Tibial nerve (tissue), 4 donors: ENCODE data around the gene MTA2.

Experiments used
- CTCF ChIP-seq, 5 experiments: fragments of 200-600 bp in 3 of 5; fragments of 450-650 bp in 2 of 5; sonication (generic) in 3 of 5; IDR thresholded peaks; one replicate each; pipeline ENCODE4 v1.5.1; 2016 to 2019; ENCODE audit warnings: antibody characterized with exemption in 5 of 5, mild to moderate bottlenecking in 3 of 5, moderate library complexity in 2 of 5
- EP300 ChIP-seq, 2 donors: sonication (generic); formaldehyde crosslinking; IDR thresholded peaks; one replicate each; pipeline ENCODE4 v1.6.1; 2017; ENCODE audit warnings: antibody characterized with exemption in 2 of 2, mild to moderate bottlenecking in 1 of 2

DNA sequence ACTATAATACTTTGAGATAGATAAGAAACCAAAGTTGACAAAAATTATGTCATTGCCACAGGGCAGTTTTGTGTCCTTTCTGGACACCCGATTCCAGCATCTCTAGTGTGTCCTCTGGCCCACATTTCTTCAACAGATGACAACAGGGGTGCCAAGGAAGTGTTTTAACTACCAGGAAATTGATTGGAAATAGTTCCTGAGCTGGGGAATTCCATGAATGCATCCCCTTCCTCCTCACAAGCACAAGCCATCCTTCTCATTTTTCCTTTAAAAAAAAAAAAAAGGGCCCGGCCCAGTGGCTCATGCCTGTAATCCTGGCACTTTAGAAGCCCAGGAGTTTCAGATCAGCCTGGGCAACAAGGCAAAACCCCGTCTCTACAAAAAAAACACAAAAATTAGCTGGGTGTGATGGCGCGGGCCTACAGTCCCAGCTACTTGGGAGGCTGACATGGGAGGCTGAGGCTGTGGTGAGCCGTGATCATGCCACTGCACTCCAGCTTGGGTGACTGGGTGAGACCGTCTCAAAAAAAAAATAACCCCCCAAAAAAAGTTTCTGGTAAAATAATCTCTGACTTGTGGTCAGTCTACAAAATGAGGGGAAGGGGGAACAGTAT is 20.9 kb upstream of the MTA2 start:
- TF ChIP-seq CTCF (IDR thresholded peaks at IDR 0.05) (no peak), EP300 (IDR thresholded peaks at IDR 0.05) (no peak)
